GM23338 (cell line): ENCODE data around the gene GNA15. TPM values are rescaled to one million over a fixed set of nuclear protein-coding genes. Genes with fewer than 3 reads are reported as not detected.

Experiments used
- CREB1 ChIP-seq: fragments of 250-450 bp; sonication (Bioruptor Pico); IDR thresholded peaks from 2 replicates; pipeline ENCODE4 v1.5.0; 2020; ENCODE audit warnings: low read depth, mild to moderate bottlenecking, moderate library complexity
- CTCF ChIP-seq, 2 experiments: fragments of 200-600 bp in 1 of 2; sonication (generic) in 1 of 2; conservative IDR thresholded peaks; 2 replicates each; pipeline versions ENCODE4 v1.5.1 to v1.6.1; 2016 to 2017; ENCODE audit warnings: antibody characterized with exemption in 2 of 2, low read depth in 2 of 2, mild to moderate bottlenecking in 2 of 2, moderate library complexity in 1 of 2
- EZH2 ChIP-seq: fragments of 200-600 bp; sonication (generic); IDR thresholded peaks from one replicate; pipeline ENCODE4 v1.8.0; 2017; ENCODE audit warnings: antibody characterized with exemption, mild to moderate bottlenecking, low read depth; ENCODE audit not compliant: unreplicated experiment
- EZH2phosphoT487 ChIP-seq: fragments of 200-600 bp; sonication (generic); IDR thresholded peaks from one replicate; pipeline ENCODE4 v1.8.1; 2018; ENCODE audit warnings: antibody characterized with exemption; ENCODE audit not compliant: unreplicated experiment
- JUNB ChIP-seq: IDR thresholded peaks from one replicate; pipeline ENCODE4 v1.6.1; 2016; ENCODE audit warnings: antibody characterized with exemption; ENCODE audit not compliant: unreplicated experiment
- POLR2AphosphoS5 ChIP-seq: IDR thresholded peaks from 2 replicates; pipeline ENCODE4 v1.6.1; 2016; ENCODE audit warnings: antibody characterized with exemption, low read depth
- REST ChIP-seq: IDR thresholded peaks from one replicate; pipeline ENCODE4 v1.6.1; 2018; ENCODE audit warnings: antibody characterized with exemption; ENCODE audit not compliant: unreplicated experiment
- STAT1 ChIP-seq: IDR thresholded peaks from one replicate; pipeline ENCODE4 v1.6.1; 2016; ENCODE audit warnings: antibody characterized with exemption; ENCODE audit not compliant: unreplicated experiment
- ZNF331 ChIP-seq: fragments of 250-450 bp; sonication (Bioruptor Pico); IDR thresholded peaks from 2 replicates; pipeline ENCODE4 v1.5.0; 2020; ENCODE audit warnings: low read depth, mild to moderate bottlenecking, moderate library complexity
- polyA plus RNA-seq: library from polyadenylated mRNA; unstranded; fragments of >200 nt; fragmentation: Nextera tagmentation; extraction: Ambion mirVana; gene quantifications from 2 replicates; pipeline ENCODE4 v1.2.1, GENCODE V29; 2016
- total RNA-seq: library from RNA; depleted of rRNA; stranded (reverse); fragments of >200 nt; shearing (Covaris generic); gene quantifications from 2 replicates; pipeline ENCODE4 v1.2.3, GENCODE V29; 2014
- TF ChIP-seq, protein P1 (sequence below): IDR thresholded peaks from 2 replicates; pipeline ENCODE4 v1.6.1; 2016; ENCODE audit warnings: antibody characterized with exemption

Gene GNA15
- total and polyA plus RNA-seq, 2 experiments from 2014 or later, result 0.14 to 0.31 TPM

DNA sequence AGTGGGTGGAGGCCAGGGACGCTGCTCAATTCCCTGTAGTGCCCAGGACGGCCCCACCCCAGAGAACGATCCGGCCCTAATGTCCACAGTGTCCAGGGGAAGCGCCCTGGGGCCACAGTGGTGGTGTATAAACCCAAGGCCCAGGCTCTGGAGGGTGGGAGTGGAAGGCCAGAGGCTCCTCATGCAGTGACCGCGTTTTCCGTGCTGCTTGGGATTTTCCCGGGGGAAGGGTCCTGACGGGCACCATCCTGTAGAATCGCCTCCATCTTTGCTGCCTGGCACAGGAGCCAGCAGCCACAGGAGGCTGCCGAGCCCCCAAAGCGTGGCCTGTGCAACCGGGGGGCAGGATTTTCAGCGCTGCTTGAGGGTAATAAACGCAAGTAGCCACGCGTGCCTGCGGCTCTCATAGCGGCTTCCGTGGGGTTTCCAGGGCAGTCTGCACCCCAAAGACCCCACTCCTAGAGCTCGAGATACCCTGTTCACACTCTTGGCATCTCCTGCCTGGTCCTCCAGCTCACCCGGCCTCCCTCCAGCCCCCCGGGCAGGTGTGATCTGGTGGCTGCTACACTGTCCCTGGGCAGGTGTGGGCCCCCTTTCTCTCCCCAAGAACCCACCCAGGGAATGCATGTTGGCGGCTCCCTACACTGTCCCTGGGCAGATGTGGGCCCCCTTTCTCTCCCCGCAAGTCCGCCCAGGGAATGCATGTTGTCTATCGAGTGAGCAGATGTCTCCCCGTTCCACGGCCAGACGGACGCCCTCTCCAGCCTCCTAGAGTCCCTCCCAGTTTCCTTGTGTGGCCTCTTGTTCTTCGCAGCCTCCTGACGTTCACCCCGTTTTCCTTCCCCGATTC lies 52.1 kb downstream of the GNA15 start (continued):
- TF ChIP-seq EZH2phosphoT487, result no peak
- no peak for TF ChIP-seq CTCF (conservative IDR thresholded peaks at IDR 0.05; ENCODE audit: low read depth in 2 of 2)
- no peak for TF ChIP-seq JUNB
- no peak for TF ChIP-seq EZH2
- TF ChIP-seq, protein P1, sequence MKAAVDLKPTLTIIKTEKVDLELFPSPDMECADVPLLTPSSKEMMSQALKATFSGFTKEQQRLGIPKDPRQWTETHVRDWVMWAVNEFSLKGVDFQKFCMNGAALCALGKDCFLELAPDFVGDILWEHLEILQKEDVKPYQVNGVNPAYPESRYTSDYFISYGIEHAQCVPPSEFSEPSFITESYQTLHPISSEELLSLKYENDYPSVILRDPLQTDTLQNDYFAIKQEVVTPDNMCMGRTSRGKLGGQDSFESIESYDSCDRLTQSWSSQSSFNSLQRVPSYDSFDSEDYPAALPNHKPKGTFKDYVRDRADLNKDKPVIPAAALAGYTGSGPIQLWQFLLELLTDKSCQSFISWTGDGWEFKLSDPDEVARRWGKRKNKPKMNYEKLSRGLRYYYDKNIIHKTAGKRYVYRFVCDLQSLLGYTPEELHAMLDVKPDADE, result no peak
- TF ChIP-seq REST, result no peak
- TF ChIP-seq POLR2AphosphoS5, result no peak
- TF ChIP-seq STAT1, result no peak
- no peak for TF ChIP-seq CREB1 (CRISPR knock-in tag)
- TF ChIP-seq ZNF331 (CRISPR knock-in tag), result no peak
